Midbrain (tissue), 1 donor: ENCODE measurements around the gene FASTK.
"Not testable (repeated sequence)": the region's sequence is repeated elsewhere in the genome, so short reads cannot be mapped to it uniquely, and the experiment has no call there.

Experiments used
- DNase-seq: peaks from one replicate; lab custom pipeline; 2025; lab: John Stamatoyannopoulos, UW

The FASTK gene

DNA sequence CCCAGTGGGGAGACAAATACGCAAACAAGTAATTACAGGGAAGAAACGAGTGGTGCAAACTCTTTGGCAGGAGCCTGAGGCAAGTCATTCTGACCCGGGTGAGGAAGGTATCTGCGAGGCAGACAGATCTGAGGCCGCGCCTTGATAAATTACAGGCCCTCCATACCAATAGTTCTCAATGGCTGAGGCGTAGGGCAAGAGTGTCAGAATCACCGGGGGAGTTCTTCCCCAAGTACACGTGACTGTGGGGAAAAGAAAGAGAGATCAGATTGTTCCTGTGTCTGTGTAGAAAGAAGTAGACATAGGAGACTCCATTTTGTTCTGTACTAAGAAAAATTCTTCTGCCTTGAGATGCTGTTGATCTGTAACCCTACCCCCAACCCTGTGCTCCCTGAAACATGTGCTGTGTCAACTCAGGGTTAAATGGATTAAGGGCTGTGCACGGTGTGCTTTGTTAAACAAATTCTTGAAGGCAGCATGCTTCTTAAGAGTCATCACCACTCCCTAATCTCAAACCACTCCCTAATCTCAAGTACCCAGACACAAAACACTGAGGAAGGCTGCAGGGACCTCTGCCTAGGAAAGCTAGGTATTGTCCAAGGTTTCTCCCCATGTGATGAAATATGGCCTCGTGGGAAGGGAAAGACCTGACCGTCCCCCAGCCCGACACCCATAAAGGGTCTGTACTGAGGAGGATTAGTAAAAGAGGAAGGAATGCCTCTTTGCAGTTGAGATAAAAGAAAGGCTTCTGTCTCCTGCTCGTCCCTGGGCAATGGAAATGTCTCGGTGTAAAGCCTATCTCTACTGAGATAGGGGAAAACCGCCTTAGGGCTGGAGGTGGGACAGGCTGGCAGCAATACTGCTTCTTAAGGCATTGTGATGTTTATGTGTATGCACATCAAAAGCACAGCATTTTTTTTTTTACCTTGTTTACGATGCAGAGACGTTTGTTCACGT is 53.6 kb downstream of the FASTK start:
- DNase-seq, result not testable (repeated sequence)
